GM12878 (cell line): ENCODE measurements around the gene NUP210L. TPM values are rescaled to one million over a fixed set of nuclear protein-coding genes. Genes with fewer than 3 reads are reported as not detected.
A peak's percentile ranks its signal among the peaks of the same experiment; 100 is the strongest.

Experiments used
- BRCA1 ChIP-seq: IDR thresholded peaks from 2 replicates; pipeline ENCODE4 v1.6.1; 2011; ENCODE audit warnings: low read depth, low read length, improper control_type of control experiment
- CBX3 ChIP-seq: fragments of 200-600 bp; sonication (generic); IDR thresholded peaks from 2 replicates; pipeline ENCODE4 v1.6.1; 2016; ENCODE audit warnings: low read depth, borderline replicate concordance
- E4F1 ChIP-seq: fragments of 450-650 bp; IDR thresholded peaks from 2 replicates; pipeline ENCODE4 v1.6.1; 2018; ENCODE audit warnings: borderline replicate concordance, mild to moderate bottlenecking; ENCODE audit not compliant: partially characterized antibody
- ELK1 ChIP-seq: IDR thresholded peaks from 2 replicates; pipeline ENCODE4 v1.6.1; 2012; ENCODE audit warnings: low read depth, low read length, improper control_type of control experiment
- ETV6 ChIP-seq, 2 experiments: fragments of 450-650 bp in 1 of 2; IDR thresholded peaks in 1 of 2; conservative IDR thresholded peaks in 1 of 2; 2 replicates each; pipeline ENCODE4 v1.6.1; 2014; ENCODE audit warnings: antibody characterized with exemption in 1 of 2, borderline replicate concordance in 1 of 2, low read depth in 1 of 2, mild to moderate bottlenecking in 1 of 2, moderate library complexity in 1 of 2
- EZH2 ChIP-seq: IDR thresholded peaks from 2 replicates; pipeline ENCODE4 v1.6.1; 2012; ENCODE audit warnings: low read depth, mild to moderate bottlenecking, control low read depth, inconsistent platforms, low read length, borderline replicate concordance; ENCODE audit not compliant: control insufficient read depth
- FOXK2 ChIP-seq: fragments of 450-650 bp; IDR thresholded peaks from 2 replicates; pipeline ENCODE4 v1.6.1; 2017; ENCODE audit warnings: mild to moderate bottlenecking, moderate library complexity
- IKZF2 ChIP-seq, 2 experiments: fragments of 450-650 bp; IDR thresholded peaks; 2 replicates each; pipeline ENCODE4 v1.6.1; 2017; ENCODE audit warnings: mild to moderate bottlenecking in 2 of 2, moderate library complexity in 2 of 2
- MYC ChIP-seq: IDR thresholded peaks from 2 replicates; pipeline ENCODE4 v1.6.1; 2011; ENCODE audit warnings: mild to moderate bottlenecking, low read length, moderate library complexity, inconsistent platforms; ENCODE audit not compliant: insufficient read depth, insufficient replicate concordance, insufficient read length, severe bottlenecking
- POLR2AphosphoS5 ChIP-seq: IDR thresholded peaks from 2 replicates; pipeline ENCODE4 v1.6.1; 2011; ENCODE audit warnings: mild to moderate bottlenecking, low read length, inconsistent platforms
- STAT3 ChIP-seq: IDR thresholded peaks from 2 replicates; pipeline ENCODE4 v1.6.1; 2011; ENCODE audit warnings: low read depth, low read length, improper control_type of control experiment
- ZNF274 ChIP-seq: IDR thresholded peaks from one replicate; pipeline ENCODE4 v1.8.0; 2011; ENCODE audit not compliant: insufficient read length, insufficient read depth
- polyA plus RNA-seq, 11 experiments: library from polyadenylated mRNA; depleted of rRNA in 4 of 11; unstranded in 6 of 11; stranded (reverse) in 5 of 11; fragments of >200 nt; fragmentation: Nextera tagmentation in 4 of 11; fragmentation: Illumina TruSeq in 1 of 11; extraction: Ambion mirVana in 4 of 11; extraction: Trizol in 1 of 11; gene quantifications; 1 replicate in 1 of 11; 2 replicates in 10 of 11; pipeline versions ENCODE4 v1.2.1 to v1.2.3, GENCODE V29; 2011 to 2016; ENCODE audit warnings: inconsistent platforms in 2 of 11, missing spikeins in 2 of 11, low read depth in 1 of 11
- total RNA-seq, 4 experiments: library from RNA; depleted of rRNA in 3 of 4; stranded (reverse); fragments of >200 nt in 3 of 4; fragmentation: Illumina TruSeq in 1 of 4; extraction: Trizol in 1 of 4; gene quantifications; 2 replicates each; pipeline versions ENCODE4 v1.2.1 to v1.2.3, GENCODE V29; 2013 to 2021
- TF ChIP-seq, protein P1 (sequence below): fragments of 150-350 bp; IDR thresholded peaks from 2 replicates; pipeline ENCODE4 v1.6.1; 2014; ENCODE audit warnings: mild to moderate bottlenecking, low read depth, low read length
- TF ChIP-seq, protein P2 (sequence below): fragments of 450-650 bp; IDR thresholded peaks from 2 replicates; pipeline ENCODE4 v1.6.1; 2014; ENCODE audit warnings: mild to moderate bottlenecking
- TF ChIP-seq, protein P3 (sequence below): IDR thresholded peaks from 2 replicates; pipeline ENCODE4 v1.6.1; 2012; ENCODE audit warnings: low read depth, low read length, improper control_type of control experiment
- TF ChIP-seq, protein P4 (sequence below): fragments of 450-650 bp; formaldehyde crosslinking; IDR thresholded peaks from 2 replicates; pipeline ENCODE4 v1.5.0; 2022; ENCODE audit warnings: mild to moderate bottlenecking, missing genetic modification characterization

Gene NUP210L
- total and polyA plus RNA-seq, 10 of the 15 experiments (the other 5 are each of a cell fraction or from before 2014, with no cell fraction given) = 0.04 to 0.08 (median 0.07) TPM; not detected in 7

DNA sequence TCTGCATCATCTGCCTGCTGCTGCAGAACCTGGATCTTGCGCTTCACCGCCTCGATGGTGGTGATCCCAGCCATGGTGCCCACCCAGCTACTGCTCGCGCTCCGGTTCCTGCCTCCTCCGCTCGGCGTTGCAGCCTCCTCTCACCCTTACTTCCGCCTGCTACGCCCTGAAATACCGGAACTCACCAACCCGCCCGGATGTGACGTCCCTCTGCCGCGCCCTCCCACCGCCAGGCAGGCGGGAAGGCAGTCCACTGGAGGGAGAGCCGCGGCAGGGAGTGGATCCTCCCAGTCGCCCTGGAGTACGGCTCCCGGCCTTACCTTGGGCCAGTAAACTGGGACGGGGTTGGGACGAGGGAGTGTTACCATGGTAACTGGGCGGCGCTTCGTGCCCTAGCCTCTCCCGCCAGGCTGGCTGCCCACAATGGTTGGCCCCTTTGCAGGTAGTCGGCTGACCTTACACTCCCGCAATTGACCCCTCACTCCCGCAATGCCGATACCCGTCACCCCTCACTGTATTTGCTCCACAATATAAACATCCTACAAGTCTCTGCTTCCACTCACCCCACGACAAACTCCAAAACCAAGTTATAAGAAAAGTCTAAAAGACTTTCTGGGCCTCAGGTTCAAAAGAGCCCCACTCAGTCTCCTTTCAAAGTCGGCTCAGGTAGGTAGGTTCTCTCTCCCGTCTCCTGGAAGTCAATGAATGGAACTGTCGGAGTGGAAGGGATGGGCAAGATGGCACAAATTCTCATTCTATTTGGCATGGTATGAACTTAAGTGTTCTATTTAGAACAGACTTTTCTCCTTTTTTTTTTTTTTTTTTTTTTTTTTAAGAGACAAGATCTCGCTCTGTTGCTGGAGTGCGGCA, 28.4 kb upstream of the NUP210L start (continued):
- TF ChIP-seq E4F1 = peak; percentile 80
- TF ChIP-seq CBX3 = no peak
- TF ChIP-seq STAT3 = no peak
- no peak for TF ChIP-seq ZNF274
- TF ChIP-seq BRCA1 = no peak
- TF ChIP-seq, protein P1, sequence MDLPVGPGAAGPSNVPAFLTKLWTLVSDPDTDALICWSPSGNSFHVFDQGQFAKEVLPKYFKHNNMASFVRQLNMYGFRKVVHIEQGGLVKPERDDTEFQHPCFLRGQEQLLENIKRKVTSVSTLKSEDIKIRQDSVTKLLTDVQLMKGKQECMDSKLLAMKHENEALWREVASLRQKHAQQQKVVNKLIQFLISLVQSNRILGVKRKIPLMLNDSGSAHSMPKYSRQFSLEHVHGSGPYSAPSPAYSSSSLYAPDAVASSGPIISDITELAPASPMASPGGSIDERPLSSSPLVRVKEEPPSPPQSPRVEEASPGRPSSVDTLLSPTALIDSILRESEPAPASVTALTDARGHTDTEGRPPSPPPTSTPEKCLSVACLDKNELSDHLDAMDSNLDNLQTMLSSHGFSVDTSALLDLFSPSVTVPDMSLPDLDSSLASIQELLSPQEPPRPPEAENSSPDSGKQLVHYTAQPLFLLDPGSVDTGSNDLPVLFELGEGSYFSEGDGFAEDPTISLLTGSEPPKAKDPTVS = no peak
- TF ChIP-seq IKZF2 (IDR thresholded peaks at IDR 0.05) = peak; percentile 75 to 76
- TF ChIP-seq POLR2AphosphoS5 = peak; percentile 97
- TF ChIP-seq, protein P2, sequence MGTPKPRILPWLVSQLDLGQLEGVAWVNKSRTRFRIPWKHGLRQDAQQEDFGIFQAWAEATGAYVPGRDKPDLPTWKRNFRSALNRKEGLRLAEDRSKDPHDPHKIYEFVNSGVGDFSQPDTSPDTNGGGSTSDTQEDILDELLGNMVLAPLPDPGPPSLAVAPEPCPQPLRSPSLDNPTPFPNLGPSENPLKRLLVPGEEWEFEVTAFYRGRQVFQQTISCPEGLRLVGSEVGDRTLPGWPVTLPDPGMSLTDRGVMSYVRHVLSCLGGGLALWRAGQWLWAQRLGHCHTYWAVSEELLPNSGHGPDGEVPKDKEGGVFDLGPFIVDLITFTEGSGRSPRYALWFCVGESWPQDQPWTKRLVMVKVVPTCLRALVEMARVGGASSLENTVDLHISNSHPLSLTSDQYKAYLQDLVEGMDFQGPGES = no peak
- TF ChIP-seq ELK1 = peak; percentile 53; the same call in 1 of the 2 replicates
- TF ChIP-seq MYC = no peak
- TF ChIP-seq, protein P3, sequence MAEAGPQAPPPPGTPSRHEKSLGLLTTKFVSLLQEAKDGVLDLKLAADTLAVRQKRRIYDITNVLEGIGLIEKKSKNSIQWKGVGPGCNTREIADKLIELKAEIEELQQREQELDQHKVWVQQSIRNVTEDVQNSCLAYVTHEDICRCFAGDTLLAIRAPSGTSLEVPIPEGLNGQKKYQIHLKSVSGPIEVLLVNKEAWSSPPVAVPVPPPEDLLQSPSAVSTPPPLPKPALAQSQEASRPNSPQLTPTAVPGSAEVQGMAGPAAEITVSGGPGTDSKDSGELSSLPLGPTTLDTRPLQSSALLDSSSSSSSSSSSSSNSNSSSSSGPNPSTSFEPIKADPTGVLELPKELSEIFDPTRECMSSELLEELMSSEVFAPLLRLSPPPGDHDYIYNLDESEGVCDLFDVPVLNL = peak; percentile 76
- TF ChIP-seq FOXK2 = peak; percentile 58; the same call in 1 of the 2 replicates
- TF ChIP-seq, protein P4, sequence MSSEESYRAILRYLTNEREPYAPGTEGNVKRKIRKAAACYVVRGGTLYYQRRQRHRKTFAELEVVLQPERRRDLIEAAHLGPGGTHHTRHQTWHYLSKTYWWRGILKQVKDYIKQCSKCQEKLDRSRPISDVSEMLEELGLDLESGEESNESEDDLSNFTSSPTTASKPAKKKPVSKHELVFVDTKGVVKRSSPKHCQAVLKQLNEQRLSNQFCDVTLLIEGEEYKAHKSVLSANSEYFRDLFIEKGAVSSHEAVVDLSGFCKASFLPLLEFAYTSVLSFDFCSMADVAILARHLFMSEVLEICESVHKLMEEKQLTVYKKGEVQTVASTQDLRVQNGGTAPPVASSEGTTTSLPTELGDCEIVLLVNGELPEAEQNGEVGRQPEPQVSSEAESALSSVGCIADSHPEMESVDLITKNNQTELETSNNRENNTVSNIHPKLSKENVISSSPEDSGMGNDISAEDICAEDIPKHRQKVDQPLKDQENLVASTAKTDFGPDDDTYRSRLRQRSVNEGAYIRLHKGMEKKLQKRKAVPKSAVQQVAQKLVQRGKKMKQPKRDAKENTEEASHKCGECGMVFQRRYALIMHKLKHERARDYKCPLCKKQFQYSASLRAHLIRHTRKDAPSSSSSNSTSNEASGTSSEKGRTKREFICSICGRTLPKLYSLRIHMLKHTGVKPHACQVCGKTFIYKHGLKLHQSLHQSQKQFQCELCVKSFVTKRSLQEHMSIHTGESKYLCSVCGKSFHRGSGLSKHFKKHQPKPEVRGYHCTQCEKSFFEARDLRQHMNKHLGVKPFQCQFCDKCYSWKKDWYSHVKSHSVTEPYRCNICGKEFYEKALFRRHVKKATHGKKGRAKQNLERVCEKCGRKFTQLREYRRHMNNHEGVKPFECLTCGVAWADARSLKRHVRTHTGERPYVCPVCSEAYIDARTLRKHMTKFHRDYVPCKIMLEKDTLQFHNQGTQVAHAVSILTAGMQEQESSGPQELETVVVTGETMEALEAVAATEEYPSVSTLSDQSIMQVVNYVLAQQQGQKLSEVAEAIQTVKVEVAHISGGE = 0 out of 2 replicates have a peak, but pooled peaks have one; percentile 34
- TF ChIP-seq EZH2 = no peak
- TF ChIP-seq ETV6 (conservative IDR thresholded peaks at IDR 0.05 in 1 of 2, IDR thresholded peaks at IDR 0.05 in 1 of 2; ENCODE audit: borderline replicate concordance in 1 of 2, low read depth in 1 of 2) = no peak; a peak in 1 of 4 replicates
